Stimulated activated CD4-positive, alpha-beta T cell treated with anti-CD3 and anti-CD28 coated beads, Interleukin-1b, Interleukin-23, amount 100 ng/mL, for 48 hours (primary cell): ENCODE measurements around the gene RWDD2A.
A peak's percentile ranks its signal among the peaks of the same experiment; 100 is the strongest.

Experiments used
- DNase-seq: peaks from one replicate; pipeline ENCODE4 v3.0.0-alpha.2; 2020

RWDD2A gene

GRCh38 chr6:83199173-83199862, 6.2 kb downstream of the RWDD2A start:
- no peak for DNase-seq

GRCh38 chr6:83199863-83200225, 6.7 kb downstream of the RWDD2A start:
- no peak for DNase-seq

- DNase-seq, result no peak
These were observed 8.9 kb downstream of the RWDD2A start for GRCh38 chr6:83202031-83202430.

- DNase-seq, result peak; percentile 56
These were observed 22.2 kb downstream of the RWDD2A start for GRCh38 chr6:83215131-83216047.

GRCh38 chr6:83216806-83217205, 23.6 kb downstream of the RWDD2A start:
- no peak for DNase-seq

GRCh38 chr6:83218646-83219045, 25.5 kb downstream of the RWDD2A start:
- no peak for DNase-seq

- no peak for DNase-seq
These were observed 27.0 kb downstream of the RWDD2A start for GRCh38 chr6:83220121-83220520.

GRCh38 chr6:83221276-83221675, 28.1 kb downstream of the RWDD2A start:
- DNase-seq, result no peak

GRCh38 chr6:83221889-83222479, 28.8 kb downstream of the RWDD2A start:
- DNase-seq, result no peak

GRCh38 chr6:83226517-83226916, 33.4 kb downstream of the RWDD2A start:
- no peak for DNase-seq

GRCh38 chr6:83231146-83231545, 38.0 kb downstream of the RWDD2A start:
- DNase-seq, result no peak

GRCh38 chr6:83247471-83247870, 54.3 kb downstream of the RWDD2A start:
- DNase-seq, result no peak
